NCI-H82 treated with DMSO at 0.1 percent for 48 hours (cell line): ENCODE data around the gene KASH5.
"Not testable (repeated sequence)": the region's sequence is repeated elsewhere in the genome, so short reads cannot be mapped to it uniquely, and the experiment has no call there.

ENCODE experiments used
- DNase-seq: peaks from one replicate; lab custom pipeline; 2025; ENCODE audit not compliant: unreplicated experiment; lab: John Stamatoyannopoulos, UW

Gene KASH5

GRCh38 chr19:49453013-49453756 lies 65.1 kb downstream of the KASH5 start, which contains the start of gene ALDH16A1:
Gene ALDH16A1, plus strand, starts transcription at chr19:49453225. Its CDS starts 107 bp downstream, at chr19:49453332.
- peak; percentile 98 for DNase-seq

DNA sequence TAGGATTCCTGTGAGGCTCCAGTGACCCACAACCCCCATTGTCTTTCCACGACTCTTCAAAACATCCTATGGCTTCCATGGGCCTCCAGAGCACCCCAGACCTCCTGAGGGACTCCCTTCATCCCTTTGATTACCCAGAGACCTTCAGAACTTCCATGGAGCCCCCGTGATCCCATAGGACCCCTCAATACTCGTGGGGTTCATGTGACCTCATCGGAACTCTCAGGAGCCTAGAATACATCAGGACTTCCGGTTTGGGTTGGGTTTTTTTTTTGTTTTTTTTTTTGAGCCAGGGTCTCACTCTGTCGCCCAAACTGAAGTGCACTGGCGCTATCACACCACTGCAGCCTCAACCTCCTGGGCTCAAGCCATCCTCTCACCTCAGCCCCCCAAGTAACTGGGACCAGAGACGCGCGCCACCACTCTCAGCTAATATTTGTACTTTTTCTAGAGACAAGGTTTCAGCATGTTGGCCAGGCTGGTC lies 65.8 kb downstream of the KASH5 start:
- no peak for DNase-seq

GRCh38 chr19:49455773-49456172 lies 67.7 kb downstream of the KASH5 start:
- no peak for DNase-seq

- DNase-seq, result no peak
Measured at GRCh38 chr19:49456326-49456725, 68.3 kb downstream of the KASH5 start.

DNA sequence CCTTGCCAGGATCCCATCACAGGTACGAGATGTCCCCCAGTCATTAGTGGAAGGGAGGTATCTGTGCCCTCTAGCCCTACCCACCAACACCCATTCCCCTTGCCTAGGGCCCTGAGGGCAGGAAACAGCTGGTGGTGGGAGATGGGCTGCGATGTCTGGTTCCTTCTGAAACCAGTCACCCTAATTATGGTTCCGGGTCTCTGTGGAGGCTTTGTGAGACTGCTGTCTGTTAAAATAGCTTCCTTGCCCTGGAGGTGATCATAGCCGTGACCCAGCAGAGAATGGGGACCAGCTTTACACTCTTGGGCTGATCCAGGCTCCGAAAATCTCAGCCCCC lies 70.5 kb downstream of the KASH5 start:
- no peak for DNase-seq

DNA sequence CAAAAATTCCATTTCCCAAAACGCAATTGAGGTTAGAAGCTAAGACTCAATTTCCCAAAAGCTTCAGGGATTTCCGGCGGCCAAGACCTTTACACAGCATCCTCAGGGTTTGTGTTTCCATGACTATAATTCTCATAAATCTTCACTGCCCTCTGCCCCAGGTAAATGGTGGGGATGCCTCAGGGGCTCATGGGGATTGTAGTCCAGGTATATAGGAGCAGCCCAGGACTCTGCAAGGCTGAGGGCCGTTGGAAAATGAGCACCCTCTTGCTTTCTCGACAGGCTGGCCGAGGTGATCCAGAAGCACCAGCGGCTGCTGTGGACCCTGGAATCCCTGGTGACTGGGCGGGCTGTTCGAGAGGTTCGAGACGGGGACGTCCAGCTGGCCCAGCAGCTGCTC lies 71.3 kb downstream of the KASH5 start:
- no peak for DNase-seq

DNA sequence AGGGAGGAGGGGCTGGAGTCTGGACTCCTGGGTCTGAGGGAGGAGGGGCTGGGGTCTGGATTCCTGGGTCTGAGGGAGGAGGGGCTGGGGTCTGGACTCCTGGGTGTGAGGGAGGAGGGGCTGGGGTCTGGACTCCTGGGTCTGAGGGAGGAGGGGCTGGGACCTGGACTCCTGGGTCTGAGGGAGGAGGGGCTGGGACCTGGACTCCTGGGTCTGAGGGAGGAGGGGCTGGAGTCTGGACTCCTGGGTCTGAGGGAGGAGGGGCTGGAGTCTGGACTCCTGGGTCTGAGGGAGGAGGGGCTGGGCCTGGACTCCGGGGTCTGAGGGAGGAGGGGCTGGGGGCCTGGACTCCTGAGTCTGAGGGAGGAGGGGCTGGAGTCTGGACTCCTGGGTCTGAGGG lies 73.1 kb downstream of the KASH5 start:
- not testable (repeated sequence) for DNase-seq

- no peak for DNase-seq
Measured at GRCh38 chr19:49461656-49462055, 73.6 kb downstream of the KASH5 start.

DNA sequence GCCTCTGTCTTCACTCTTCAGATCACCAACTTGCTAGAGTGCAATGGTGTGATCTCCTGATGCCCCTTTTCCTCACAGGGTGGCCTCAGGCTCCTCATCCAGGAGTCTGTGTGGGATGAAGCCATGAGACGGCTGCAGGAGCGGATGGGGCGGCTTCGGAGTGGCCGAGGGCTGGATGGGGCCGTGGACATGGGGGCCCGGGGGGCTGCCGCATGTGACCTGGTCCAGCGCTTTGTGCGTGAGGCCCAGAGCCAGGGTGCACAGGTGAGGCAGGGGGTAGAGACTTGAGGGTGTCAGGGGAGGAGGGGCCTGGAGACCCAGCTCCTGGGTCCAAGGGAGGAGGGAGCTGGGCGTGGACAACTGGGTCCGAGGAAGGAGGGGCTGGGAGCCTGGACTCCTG lies 74.4 kb downstream of the KASH5 start:
- DNase-seq, result no peak

- DNase-seq, result no peak
Measured at GRCh38 chr19:49463960-49464740, 76.1 kb downstream of the KASH5 start.

- DNase-seq, result no peak
Measured at GRCh38 chr19:49465371-49465770, 77.3 kb downstream of the KASH5 start.
